UCSD-AML1 (cell line): ENCODE measurements around the gene C1orf210.

Source experiments
- DNase-seq: peaks from one replicate; lab custom pipeline; 2025; ENCODE audit not compliant: unreplicated experiment; lab: John Stamatoyannopoulos, UW

Gene C1orf210

GRCh38 chr1:43312663-43313515, 27.5 kb upstream of the C1orf210 start:
- DNase-seq = no peak

- DNase-seq = no peak
Measured at GRCh38 chr1:43312212-43312623, 26.8 kb upstream of the C1orf210 start.

- DNase-seq = no peak
Measured at GRCh38 chr1:43311521-43311920, 26.1 kb upstream of the C1orf210 start.

GRCh38 chr1:43309405-43310025, 24.1 kb upstream of the C1orf210 start:
- no peak for DNase-seq

GRCh38 chr1:43308635-43309404, 23.4 kb upstream of the C1orf210 start:
- no peak for DNase-seq

GRCh38 chr1:43307458-43308158, 22.2 kb upstream of the C1orf210 start:
- DNase-seq = no peak

GRCh38 chr1:43306688-43307457, 21.5 kb upstream of the C1orf210 start:
- no peak for DNase-seq

- no peak for DNase-seq
Measured at GRCh38 chr1:43305926-43306687, 20.7 kb upstream of the C1orf210 start.

- no peak for DNase-seq
Measured at GRCh38 chr1:43305461-43305860, 20.1 kb upstream of the C1orf210 start.

GRCh38 chr1:43304771-43305300, 19.5 kb upstream of the C1orf210 start:
- DNase-seq = no peak

- DNase-seq = peak; percentile 30
Measured at GRCh38 chr1:43304314-43304681, 18.9 kb upstream of the C1orf210 start.

GRCh38 chr1:43303471-43304313, 18.3 kb upstream of the C1orf210 start:
- DNase-seq = no peak

- DNase-seq = no peak
Measured at GRCh38 chr1:43302721-43303470, 17.5 kb upstream of the C1orf210 start.

GRCh38 chr1:43302201-43302600, 16.8 kb upstream of the C1orf210 start:
- DNase-seq = no peak

- DNase-seq = peak; percentile 75
Measured at GRCh38 chr1:43300378-43301094, 15.2 kb upstream of the C1orf210 start, which contains the start of gene TIE1. TIE1 (plus strand) TSS chr1:43300982; CDS start chr1:43301072, 90 bp downstream.

- no peak for DNase-seq
Measured at GRCh38 chr1:43299101-43299500, 13.7 kb upstream of the C1orf210 start.

GRCh38 chr1:43298055-43298454, 12.7 kb upstream of the C1orf210 start:
- no peak for DNase-seq
